HepG2 (cell line): Measurements from ENCODE around the gene SEMA3F. TPM values are rescaled to one million over a fixed set of nuclear protein-coding genes. Genes with fewer than 3 reads are reported as not detected.
A peak's percentile ranks its signal among the peaks of the same experiment; 100 is the strongest.

Experiments used
- ATAC-seq: fragments of 200-7000 bp; cut with Tn5 transposase; 3 replicates; pipeline ENCODE4 v1.9.1; 2020; ENCODE audit warnings: mild to moderate bottlenecking, moderate library complexity
- BruUV-seq: library from RNA; stranded (reverse); fragments of 400-500 nt; replicated peaks from 2 replicates; lab custom pipeline; 2021; lab: Mats Ljungman, UMichigan
- CTCF ChIA-PET: fragments of 300-600 bp; formaldehyde crosslinking; extraction: SDS; loops from one replicate; lab custom pipeline; 2021; ENCODE audit warnings: low total read pairs, inconsistent platforms, low intra/inter-chr PET ratio; lab: Yijun Ruan, JAX
- POLR2A ChIA-PET: fragments of 350-600 bp; sonication (Branson Sonifier 250); formaldehyde crosslinking; loops from one replicate; lab custom pipeline; 2020; ENCODE audit warnings: antibody characterized with exemption, inconsistent platforms; lab: Yijun Ruan, JAX
- DNase-seq: peaks from one replicate; pipeline ENCODE4 v3.0.0-alpha.2; 2015; ENCODE audit warnings: low spot score
- FAIRE-seq: peaks from 3 replicates; lab custom pipeline; 2011; peaks lifted over from hg19 to GRCh38; lab: Jason Lieb, UNC
- H2AFZ ChIP-seq: one replicate; pipeline ENCODE4 v1.6.1; 2011; ENCODE audit warnings: low read length, inconsistent platforms
- H3K27ac ChIP-seq: fragments of 300-600 bp; 3 replicates; pipeline ENCODE4 v1.8.0; 2011; ENCODE audit warnings: mixed run types, mild to moderate bottlenecking, mixed read lengths, low read length, inconsistent platforms; ENCODE audit not compliant: insufficient read depth; ENCODE audit errors: extremely low read length
- H3K27me3 ChIP-seq, 2 experiments: fragments of 200-600 bp in 1 of 2; 2 replicates in 1 of 2; 3 replicates in 1 of 2; pipeline versions ENCODE4 v1.6.0 to v1.8.0; 2011; ENCODE audit warnings: low read length in 2 of 2, mild to moderate bottlenecking in 2 of 2, moderate library complexity in 2 of 2, inconsistent platforms in 1 of 2; ENCODE audit not compliant: insufficient read depth in 2 of 2, control insufficient read depth in 1 of 2
- H3K36me3 ChIP-seq, 2 experiments: fragments of 200-600 bp in 1 of 2; replicated peaks in 1 of 2; 2 replicates in 1 of 2; 3 replicates in 1 of 2; pipeline versions ENCODE4 v1.5.1 to v1.8.0; 2011; ENCODE audit warnings: low read length in 2 of 2, inconsistent platforms in 1 of 2; ENCODE audit not compliant: insufficient read depth in 2 of 2, control insufficient read depth in 1 of 2
- H3K4me1 ChIP-seq: 2 replicates; pipeline ENCODE4 v1.5.1; 2012; ENCODE audit warnings: low read length, inconsistent platforms; ENCODE audit not compliant: insufficient read depth
- H3K4me2 ChIP-seq: 2 replicates; pipeline ENCODE4 v1.6.0; 2011; ENCODE audit warnings: low read depth, low read length, inconsistent platforms
- H3K4me3 ChIP-seq, 3 experiments: fragments of 200-600 bp in 1 of 3; sonication (generic), shearing (Covaris generic) in 1 of 3; replicated peaks in 1 of 3; 2 replicates each; pipeline ENCODE4 v1.5.1; 2011 to 2016; ENCODE audit warnings: low read length in 3 of 3, inconsistent platforms in 2 of 3, low read depth in 2 of 3, mild to moderate bottlenecking in 2 of 3, control low read depth in 1 of 3, mixed read lengths in 1 of 3; ENCODE audit not compliant: insufficient read depth in 1 of 3
- H3K79me2 ChIP-seq: one replicate; pipeline ENCODE4 v1.6.1; 2011; ENCODE audit warnings: low read length, inconsistent platforms; ENCODE audit not compliant: insufficient read depth
- H3K9ac ChIP-seq: 2 replicates; pipeline ENCODE4 v1.6.0; 2011; ENCODE audit warnings: mild to moderate bottlenecking, low read depth, low read length, inconsistent platforms; ENCODE audit not compliant: insufficient read depth
- H3K9me3 ChIP-seq: 2 replicates; pipeline ENCODE4 v1.5.1; 2012; ENCODE audit warnings: mild to moderate bottlenecking, low read length
- H4K20me1 ChIP-seq: 2 replicates; pipeline ENCODE4 v1.6.0; 2011; ENCODE audit warnings: inconsistent platforms, mild to moderate bottlenecking, low read length, moderate library complexity; ENCODE audit not compliant: insufficient read depth
- ADNP ChIP-seq: sonication (generic); formaldehyde crosslinking; IDR thresholded peaks from 2 replicates; pipeline ENCODE4 v1.4.0; 2020; ENCODE audit warnings: missing genetic modification reagents
- BRCA1 ChIP-seq: sonication (generic); formaldehyde crosslinking; IDR thresholded peaks from 2 replicates; pipeline ENCODE4 v1.4.0; 2020; ENCODE audit warnings: missing genetic modification reagents
- BRF2 ChIP-seq: sonication (generic); formaldehyde crosslinking; IDR thresholded peaks from 2 replicates; pipeline ENCODE4 v1.8.1; 2022; ENCODE audit warnings: mild to moderate bottlenecking, missing genetic modification reagents
- CBX1 ChIP-seq: IDR thresholded peaks from one replicate; pipeline ENCODE4 v1.6.1; 2016; ENCODE audit warnings: antibody characterized with exemption, low read depth
- HNF4G ChIP-seq, 2 experiments: sonication (generic) in 1 of 2; formaldehyde crosslinking in 1 of 2; IDR thresholded peaks; 2 replicates each; pipeline versions ENCODE4 v1.4.0 to v1.6.1; 2011 to 2020; ENCODE audit warnings: borderline replicate concordance in 2 of 2, low read depth in 2 of 2, mild to moderate bottlenecking in 2 of 2, low read length in 1 of 2, missing genetic modification reagents in 1 of 2, moderate library complexity in 1 of 2
- ISL2 ChIP-seq: sonication (generic); formaldehyde crosslinking; IDR thresholded peaks from 2 replicates; pipeline ENCODE4 v1.5.0; 2020; ENCODE audit warnings: missing genetic modification reagents
- KDM5B ChIP-seq: sonication (generic); formaldehyde crosslinking; IDR thresholded peaks from 2 replicates; pipeline ENCODE4 v1.4.0; 2020; ENCODE audit warnings: missing genetic modification reagents, mild to moderate bottlenecking, borderline replicate concordance
- PBX3 ChIP-seq: sonication (generic); formaldehyde crosslinking; IDR thresholded peaks from 2 replicates; pipeline ENCODE4 v1.8.1; 2023; ENCODE audit warnings: missing genetic modification reagents, inconsistent platforms, borderline replicate concordance
- SNAPC4 ChIP-seq: sonication (generic); formaldehyde crosslinking; IDR thresholded peaks from 2 replicates; pipeline ENCODE4 v1.4.0; 2020; ENCODE audit warnings: mild to moderate bottlenecking, missing genetic modification reagents
- ZNF124 ChIP-seq: sonication (generic); formaldehyde crosslinking; IDR thresholded peaks from 2 replicates; pipeline ENCODE4 v1.4.0; 2020; ENCODE audit warnings: missing genetic modification reagents
- ZNF292 ChIP-seq: sonication (generic); formaldehyde crosslinking; IDR thresholded peaks from 2 replicates; pipeline ENCODE4 v1.8.1; 2022; ENCODE audit warnings: mild to moderate bottlenecking, low read depth, missing genetic modification reagents, borderline replicate concordance
- ZNF552 ChIP-seq: sonication (generic); formaldehyde crosslinking; IDR thresholded peaks from 2 replicates; pipeline ENCODE4 v1.9.0; 2022; ENCODE audit warnings: missing genetic modification reagents, mild to moderate bottlenecking, borderline replicate concordance
- ZNF556 ChIP-seq: sonication (generic); formaldehyde crosslinking; IDR thresholded peaks from 2 replicates; pipeline ENCODE4 v1.4.0; 2020; ENCODE audit warnings: mild to moderate bottlenecking, missing genetic modification reagents, borderline replicate concordance
- ZNF781 ChIP-seq: sonication (generic); formaldehyde crosslinking; IDR thresholded peaks from 2 replicates; pipeline ENCODE4 v1.5.1; 2020; ENCODE audit warnings: borderline replicate concordance, mild to moderate bottlenecking, missing genetic modification reagents; ENCODE audit errors: not compliant biosample characterization
- ZNF879 ChIP-seq: sonication (generic); formaldehyde crosslinking; IDR thresholded peaks from 2 replicates; pipeline ENCODE4 v1.8.1; 2023; ENCODE audit warnings: missing genetic modification reagents
- WGBS: methylation state at CpG from one replicate; pipeline ENCODE4 v1.1.6; 2017; ENCODE audit warnings: low lambda C conversion rate; 5-methylcytosine and 5-hydroxymethylcytosine counted together
- in situ Hi-C: cut with HindIII; loops from 2 replicates; pipeline ENCODE4 v1.10.0; 2017; ENCODE audit warnings: low pct_unique_long_range_greater_than_20kb; ENCODE audit not compliant: extremely low pct_ligation_motif_present
- intact Hi-C: fragments of 100-400 bp; cut with micrococcal nuclease; formaldehyde crosslinking; loops from one replicate; pipeline ENCODE4 v1.10.0; 2022; ENCODE audit not compliant: unreplicated experiment
- polyA plus RNA-seq, 8 experiments: library from polyadenylated mRNA; depleted of rRNA in 3 of 8; stranded (reverse) in 7 of 8; unstranded in 1 of 8; fragments of >200 nt; fragmentation: Illumina TruSeq in 4 of 8; extraction: Trizol in 4 of 8; gene quantifications; 2 replicates each; pipeline versions ENCODE4 v1.2.1 to v1.2.3, GENCODE V29; 2011 to 2016; ENCODE audit warnings: low read depth in 4 of 8, missing spikeins in 1 of 8, mixed read lengths in 1 of 8; ENCODE audit not compliant: insufficient read depth in 1 of 8
- total RNA-seq, 5 experiments: library from RNA; depleted of rRNA; stranded (reverse); fragments of >200 nt; fragmentation: Illumina TruSeq; extraction: Trizol; gene quantifications; 2 replicates each; pipeline ENCODE4 v1.2.3, GENCODE V29; 2016; ENCODE audit warnings: low read depth in 1 of 5

SEMA3F gene
- total and polyA plus RNA-seq, 2 of the 13 experiments (the other 11 are each of a cell fraction or from before 2014, with no cell fraction given): 7.6 to 17.2 TPM

- no peak for FAIRE-seq
- no TSS peak for BruUV-seq
- no peaks in the 10 kb centered on the region for H4K20me1 ChIP-seq
- H3K4me1 ChIP-seq: peaks cover 87% of the 10 kb centered on the region
- H2AFZ ChIP-seq: no peak overlapping the region
- H3K4me2 ChIP-seq: 0 out of 2 replicates have a peak overlapping the region, but pooled peaks have one; percentile 21
- H3K36me3 ChIP-seq: peaks cover 6 to 9% of the 10 kb centered on the region in 2 experiments; a peak in 3 of 5 replicates
- H3K9ac ChIP-seq: peak overlapping the region; percentile 25; the same call in 1 of the 2 replicates
- no peak for DNase-seq
- peak overlapping the region; percentile 72 for H3K27ac ChIP-seq
- no peaks in the 10 kb centered on the region for H3K27me3 ChIP-seq
- in situ Hi-C loops (no loop called here), intact Hi-C loops (loop anchor here (5.0 kb wide), 1 partner anchor 48 kb away; no protein-coding TSS in a partner anchor)
- no peak overlapping the region for H3K4me3 ChIP-seq
- no peak for ATAC-seq
- no peaks in the 10 kb centered on the region for H3K79me2 ChIP-seq
- ChIA-PET CTCF (no interaction called here), POLR2A (interaction anchor here (0.8 to 3.5 kb wide), 7 partner anchors 21 to 167 kb away, joined by 3 to 23 read pairs (median 3); partner anchors contain the start of gene GNAI2)
- WGBS: 0% methylated on average over 1 of the region's 1 CpG
- no peaks in the 10 kb centered on the region for H3K9me3 ChIP-seq
- TF ChIP-seq ISL2 (CRISPR knock-in tag) (no peak), ZNF552 (CRISPR knock-in tag) (no peak), KDM5B (CRISPR knock-in tag) (no peak), BRF2 (CRISPR knock-in tag) (no peak), ZNF124 (no peak), ADNP (peak; percentile 39; the same call in 1 of the 2 replicates), ZNF781 (CRISPR knock-in tag) (no peak), HNF4G (IDR thresholded peaks at IDR 0.05; ENCODE audit: borderline replicate concordance, low read depth, low read length) (peak; percentile 10; the same call in 1 of the 2 replicates), HNF4G (CRISPR knock-in tag; IDR thresholded peaks at IDR 0.05; ENCODE audit: borderline replicate concordance, low read depth) (no peak), SNAPC4 (no peak), CBX1 (no peak), PBX3 (CRISPR knock-in tag) (no peak), BRCA1 (CRISPR knock-in tag) (no peak), ZNF556 (CRISPR knock-in tag) (no peak), ZNF879 (CRISPR knock-in tag) (no peak), ZNF292 (CRISPR knock-in tag) (no peak)
Observed at GRCh38 chr3:50169858-50170257, 14.7 kb downstream of the SEMA3F start.
